Esophagus muscularis mucosa (tissue), 4 donors: Measurements from ENCODE around the gene HELZ.

Source experiments
- CTCF ChIP-seq, 3 experiments: fragments of 200-600 bp in 2 of 3; fragments of 450-650 bp in 1 of 3; sonication (generic) in 2 of 3; IDR thresholded peaks; one replicate each; pipeline ENCODE4 v1.5.1; 2017 to 2019; ENCODE audit warnings: antibody characterized with exemption in 3 of 3, mild to moderate bottlenecking in 2 of 3, moderate library complexity in 1 of 3
- EP300 ChIP-seq: sonication (generic); formaldehyde crosslinking; IDR thresholded peaks from one replicate; pipeline ENCODE4 v1.6.1; 2017; ENCODE audit warnings: antibody characterized with exemption
- POLR2A ChIP-seq: fragments of 450-650 bp; IDR thresholded peaks from one replicate; pipeline ENCODE4 v1.6.1; 2017; ENCODE audit warnings: antibody characterized with exemption, moderate library complexity, mild to moderate bottlenecking, low read depth

GRCh38 chr17:67027031-67027628 is 217.9 kb downstream of the HELZ start:
- TF ChIP-seq CTCF (IDR thresholded peaks at IDR 0.05), result no peak
- no peak for TF ChIP-seq POLR2A
- no peak for TF ChIP-seq EP300
